Measurements from ENCODE around the gene FAT4. TPM values are rescaled to one million over a fixed set of nuclear protein-coding genes. Genes with fewer than 3 reads are reported as not detected.

FAT4 gene
- total RNA-seq, 1 experiment from 2014 or later: 4.5 TPM

GRCh38 chr4:125357675-125358074 is 42.9 kb downstream of the FAT4 start:
- Histone ChIP-seq H3K4me2 (no peak overlapping the region), H3K27me3 (ENCODE audit: insufficient read depth, low read depth) (no peaks in the 10 kb centered on the region), H3K4me3 (no peak overlapping the region), H2AFZ (no peak overlapping the region), H3K27ac (no peak overlapping the region), H3K9me2 (ENCODE audit: insufficient read depth) (no peaks in the 10 kb centered on the region), H3K79me2 (ENCODE audit: low read depth) (no peaks in the 10 kb centered on the region), H4K20me1 (ENCODE audit: insufficient read depth) (no peaks in the 10 kb centered on the region), H3F3A (ENCODE audit: insufficient read depth, low read depth) (no peaks in the 10 kb centered on the region), H3K9me3 (ENCODE audit: insufficient read depth, low read depth) (no peaks in the 10 kb centered on the region), H3K4me1 (replicated peaks; ENCODE audit: insufficient read depth) (no peaks in the 10 kb centered on the region), H3K36me3 (ENCODE audit: low read depth) (no peaks in the 10 kb centered on the region)
- BruUV-seq (replicated peaks): no TSS peak
- ChIA-PET CTCF (no interaction called here), POLR2A (ENCODE audit: unreplicated experiment) (interaction anchor here (0.9 kb wide), 1 partner anchor 18 kb away, joined by 10 read pairs; no protein-coding TSS in a partner anchor)
- DNase-seq: no peak
- TF ChIP-seq CTCF (conservative IDR thresholded peaks at IDR 0.05) (no peak), EZH2 (IDR thresholded peaks at IDR 0.05; ENCODE audit: low read depth) (no peak)
- intact Hi-C loops (cut with micrococcal nuclease; ENCODE audit: unreplicated experiment): no loop called here

- Histone ChIP-seq H3K27ac (no peak overlapping the region), H3K27me3 (ENCODE audit: insufficient read depth, low read depth) (no peaks in the 10 kb centered on the region), H4K20me1 (ENCODE audit: insufficient read depth) (no peaks in the 10 kb centered on the region), H3K36me3 (ENCODE audit: low read depth) (no peaks in the 10 kb centered on the region), H2AFZ (no peak overlapping the region), H3K9me3 (ENCODE audit: insufficient read depth, low read depth) (no peaks in the 10 kb centered on the region), H3K9me2 (ENCODE audit: insufficient read depth) (no peaks in the 10 kb centered on the region), H3K79me2 (ENCODE audit: low read depth) (no peaks in the 10 kb centered on the region), H3F3A (ENCODE audit: insufficient read depth, low read depth) (no peaks in the 10 kb centered on the region), H3K4me3 (no peak overlapping the region), H3K4me1 (replicated peaks; ENCODE audit: insufficient read depth) (no peaks in the 10 kb centered on the region), H3K4me2 (no peak overlapping the region)
- TF ChIP-seq CTCF (conservative IDR thresholded peaks at IDR 0.05): no peak
- no peak for TF ChIP-seq EZH2 (IDR thresholded peaks at IDR 0.05; ENCODE audit: low read depth)
- ChIA-PET CTCF (no interaction called here), POLR2A (ENCODE audit: unreplicated experiment) (no interaction called here)
- intact Hi-C loops (cut with micrococcal nuclease; ENCODE audit: unreplicated experiment): no loop called here
- DNase-seq: no peak
- no TSS peak for BruUV-seq (replicated peaks)
Measured at GRCh38 chr4:125358453-125358852, 43.7 kb downstream of the FAT4 start.

GRCh38 chr4:125359363-125359762 is 44.6 kb downstream of the FAT4 start:
- Histone ChIP-seq H3K36me3 (ENCODE audit: low read depth) (no peaks in the 10 kb centered on the region), H3K27me3 (ENCODE audit: insufficient read depth, low read depth) (no peaks in the 10 kb centered on the region), H3K79me2 (ENCODE audit: low read depth) (no peaks in the 10 kb centered on the region), H3K9me3 (ENCODE audit: insufficient read depth, low read depth) (no peaks in the 10 kb centered on the region), H3K27ac (no peak overlapping the region), H4K20me1 (ENCODE audit: insufficient read depth) (no peaks in the 10 kb centered on the region), H3K4me3 (no peak overlapping the region), H3K4me1 (replicated peaks; ENCODE audit: insufficient read depth) (no peaks in the 10 kb centered on the region), H3K9me2 (ENCODE audit: insufficient read depth) (no peaks in the 10 kb centered on the region), H3K4me2 (no peak overlapping the region), H2AFZ (no peak overlapping the region; the same call in 1 of the 2 replicates), H3F3A (ENCODE audit: insufficient read depth, low read depth) (no peaks in the 10 kb centered on the region)
- TF ChIP-seq CTCF (conservative IDR thresholded peaks at IDR 0.05): no peak
- no peak for TF ChIP-seq EZH2 (IDR thresholded peaks at IDR 0.05; ENCODE audit: low read depth)
- ChIA-PET POLR2A (ENCODE audit: unreplicated experiment) (no interaction called here), CTCF (no interaction called here)
- BruUV-seq (replicated peaks): no TSS peak
- DNase-seq: no peak
- intact Hi-C loops (cut with micrococcal nuclease; ENCODE audit: unreplicated experiment): no loop called here

All from PC-9 (cell line).